GDM1 (cell line): ENCODE results near the gene LAPTM5.
"Not testable (repeated sequence)": the region's sequence is repeated elsewhere in the genome, so short reads cannot be mapped to it uniquely, and the experiment has no call there.

Experiments
- DNase-seq: peaks from one replicate; lab custom pipeline; 2025; lab: John Stamatoyannopoulos, UW

The LAPTM5 gene

DNA sequence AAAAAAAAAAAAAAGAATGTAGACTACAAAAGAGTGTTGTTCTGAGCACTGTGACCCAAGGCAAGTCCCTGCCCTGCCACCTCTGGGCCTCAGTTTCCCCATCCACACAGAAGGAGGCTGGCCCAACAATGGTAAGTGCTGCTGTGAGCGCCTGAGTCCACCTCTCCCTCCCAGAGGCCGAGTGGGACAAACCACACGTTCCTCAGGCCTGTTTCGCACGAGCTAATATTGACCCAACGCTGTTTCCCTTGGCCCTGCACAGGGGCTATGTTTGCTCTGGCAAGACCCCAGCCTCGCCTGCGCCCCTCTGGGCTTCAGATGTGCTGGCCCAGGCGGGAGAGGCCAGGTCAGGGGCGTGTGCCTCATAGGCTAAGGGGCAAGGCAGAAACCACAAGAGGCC, 12.6 kb upstream of the LAPTM5 start:
- no peak for DNase-seq

DNA sequence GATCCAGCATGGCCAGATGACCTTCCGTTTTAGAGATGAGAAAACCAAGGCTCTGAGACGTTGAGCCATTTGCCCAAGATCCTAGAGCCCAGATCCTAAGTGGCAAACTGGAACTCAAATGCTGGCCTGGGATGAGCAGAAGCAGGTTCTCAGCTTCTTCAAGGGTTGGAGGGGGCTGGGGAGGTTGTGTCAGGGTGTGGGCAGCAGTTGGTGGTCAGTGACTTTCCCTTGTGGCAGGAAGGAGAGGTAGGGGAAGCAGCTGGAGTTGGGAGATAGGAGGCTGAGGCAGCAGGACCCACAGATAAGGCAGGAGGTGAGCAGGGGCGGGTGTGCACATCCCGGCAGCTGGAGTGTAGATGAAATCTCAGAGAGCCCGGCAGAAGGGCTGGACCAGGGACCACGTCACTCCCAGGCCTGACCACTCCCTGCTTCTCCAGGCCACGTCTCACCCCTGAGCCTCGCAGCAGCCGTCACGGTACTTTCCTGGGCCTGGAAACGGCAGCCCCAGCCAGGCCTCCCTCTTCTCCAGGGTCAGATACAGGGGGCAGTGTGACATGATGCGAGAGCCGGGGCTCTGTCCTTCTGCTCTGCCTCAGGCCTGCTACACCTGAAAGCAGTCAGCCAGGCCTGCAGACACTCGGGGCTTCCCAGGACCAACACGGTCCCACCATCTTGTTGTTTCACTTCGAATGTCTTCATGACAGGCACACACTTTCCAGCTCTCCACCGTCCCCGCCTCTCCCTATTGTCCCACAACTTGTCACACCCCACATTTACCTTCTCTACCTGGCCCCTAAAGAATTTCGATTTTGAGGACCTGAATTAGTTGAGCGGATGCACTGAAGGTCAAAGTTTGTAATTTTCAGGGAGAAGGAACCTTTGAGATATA, 11.5 kb upstream of the LAPTM5 start:
- peak; percentile 82 for DNase-seq

DNA sequence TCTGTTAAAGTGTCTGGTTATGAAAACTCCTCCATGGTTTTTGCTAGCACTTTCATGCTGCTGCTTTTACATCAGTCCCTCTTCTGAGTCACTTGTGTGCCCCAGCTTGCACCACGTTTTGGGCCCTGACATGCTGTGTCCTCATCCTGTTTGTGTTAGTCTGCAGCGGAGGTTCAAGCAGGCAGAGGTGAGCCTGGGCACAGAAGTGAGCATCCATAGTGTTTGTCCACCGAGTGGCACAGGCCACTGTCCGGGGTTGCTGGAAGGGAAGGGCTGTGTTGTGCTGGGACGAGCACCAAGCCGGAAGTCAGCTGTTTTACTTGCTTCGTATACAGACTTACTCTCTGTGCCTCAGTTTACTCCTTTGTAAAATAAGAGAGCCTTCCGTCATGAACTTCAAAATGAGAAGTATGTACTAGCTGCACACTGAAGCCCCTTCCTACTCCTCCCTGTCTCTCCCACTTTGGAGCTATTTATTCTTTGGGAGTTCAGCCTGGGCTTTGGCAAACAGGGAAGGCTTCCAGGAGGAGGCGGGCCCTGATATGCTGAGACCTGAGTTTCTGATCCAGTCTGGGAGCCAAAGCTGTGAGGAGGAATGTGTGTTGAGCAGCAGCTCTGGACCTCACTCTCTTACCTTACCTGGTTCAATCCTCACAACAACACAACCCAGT, 10.7 kb upstream of the LAPTM5 start:
- no peak for DNase-seq

GRCh38 chr1:30766948-30767347, 9.4 kb upstream of the LAPTM5 start:
- not testable (repeated sequence) for DNase-seq

- DNase-seq, result no peak
These were observed 8.2 kb upstream of the LAPTM5 start for GRCh38 chr1:30765556-30766434.

DNA sequence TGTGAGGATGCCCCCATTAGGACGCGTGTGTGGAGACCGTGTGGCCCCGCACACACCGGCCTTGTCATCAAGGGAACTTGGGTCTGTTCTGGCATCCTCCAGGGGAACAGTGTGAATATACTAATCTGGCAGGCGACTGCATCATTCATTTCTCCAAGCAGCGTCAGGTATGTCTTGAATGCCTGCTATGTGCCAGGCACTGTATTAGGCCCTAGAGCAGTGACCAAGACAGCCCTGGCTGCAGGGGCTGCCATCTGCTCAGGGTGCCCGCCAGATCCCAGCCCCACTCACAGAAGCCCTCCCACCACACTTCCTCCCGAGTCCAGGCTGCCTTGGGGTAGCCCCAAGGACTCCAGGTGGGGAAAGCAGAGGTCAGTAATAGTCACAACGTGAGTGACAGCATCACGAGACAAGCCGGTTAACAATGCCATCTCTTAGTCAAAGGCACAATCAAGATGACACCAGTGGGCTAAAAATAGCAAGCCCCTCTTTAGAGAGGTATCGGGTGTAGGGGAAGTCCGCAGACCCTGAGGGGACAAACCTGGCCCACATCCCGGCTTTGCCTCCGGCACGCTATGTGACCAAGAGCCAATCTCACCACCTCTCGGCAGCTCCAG, 7.5 kb upstream of the LAPTM5 start:
- DNase-seq, result no peak

DNA sequence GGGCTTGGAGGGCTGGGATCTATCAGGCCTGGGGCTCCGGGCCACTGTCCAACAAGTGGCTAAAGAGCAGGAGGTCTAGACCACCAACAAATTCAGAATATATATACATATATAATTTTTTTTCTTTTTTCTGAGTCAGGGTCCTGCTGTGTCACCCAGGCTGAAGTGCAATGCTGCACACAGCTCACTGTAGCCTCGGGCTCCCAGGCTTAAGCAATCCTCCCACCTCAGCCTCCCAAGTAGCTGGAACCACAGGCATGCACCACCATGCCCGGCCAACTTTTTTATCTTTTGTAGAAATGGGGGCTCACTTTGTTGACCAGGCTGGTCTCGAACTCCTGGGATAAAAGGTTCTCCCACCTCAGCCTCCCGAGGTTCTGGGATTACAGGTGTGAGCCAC, 6.8 kb upstream of the LAPTM5 start:
- no peak for DNase-seq

DNA sequence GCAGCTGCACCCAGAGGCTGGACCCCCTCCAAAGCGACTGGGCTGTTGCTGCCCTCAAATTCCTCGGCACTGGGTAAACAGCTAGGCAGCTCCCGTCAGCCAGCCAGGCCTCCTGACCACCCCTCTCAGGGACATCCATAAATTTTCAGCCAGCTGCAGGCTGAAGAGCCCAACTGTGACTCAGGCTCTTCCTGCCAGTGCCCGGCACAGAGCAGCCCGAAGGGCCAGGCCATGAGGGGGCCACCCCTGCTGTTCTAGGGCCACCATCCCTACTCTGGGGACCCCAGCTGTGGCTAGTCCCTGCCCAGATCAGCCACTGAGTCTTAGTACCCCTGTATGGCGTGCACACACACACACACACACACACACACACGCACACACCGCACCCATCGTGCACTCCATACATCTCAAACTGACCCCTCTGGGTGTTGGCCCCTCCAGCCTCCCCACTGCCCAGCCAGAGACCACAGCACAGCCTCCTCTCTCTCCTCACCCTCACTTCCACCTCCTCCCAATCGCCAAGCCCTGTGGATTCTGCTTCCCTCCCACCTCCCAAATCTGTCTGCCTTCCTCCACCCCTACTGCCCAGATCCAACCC, 6.2 kb upstream of the LAPTM5 start:
- DNase-seq, result no peak

DNA sequence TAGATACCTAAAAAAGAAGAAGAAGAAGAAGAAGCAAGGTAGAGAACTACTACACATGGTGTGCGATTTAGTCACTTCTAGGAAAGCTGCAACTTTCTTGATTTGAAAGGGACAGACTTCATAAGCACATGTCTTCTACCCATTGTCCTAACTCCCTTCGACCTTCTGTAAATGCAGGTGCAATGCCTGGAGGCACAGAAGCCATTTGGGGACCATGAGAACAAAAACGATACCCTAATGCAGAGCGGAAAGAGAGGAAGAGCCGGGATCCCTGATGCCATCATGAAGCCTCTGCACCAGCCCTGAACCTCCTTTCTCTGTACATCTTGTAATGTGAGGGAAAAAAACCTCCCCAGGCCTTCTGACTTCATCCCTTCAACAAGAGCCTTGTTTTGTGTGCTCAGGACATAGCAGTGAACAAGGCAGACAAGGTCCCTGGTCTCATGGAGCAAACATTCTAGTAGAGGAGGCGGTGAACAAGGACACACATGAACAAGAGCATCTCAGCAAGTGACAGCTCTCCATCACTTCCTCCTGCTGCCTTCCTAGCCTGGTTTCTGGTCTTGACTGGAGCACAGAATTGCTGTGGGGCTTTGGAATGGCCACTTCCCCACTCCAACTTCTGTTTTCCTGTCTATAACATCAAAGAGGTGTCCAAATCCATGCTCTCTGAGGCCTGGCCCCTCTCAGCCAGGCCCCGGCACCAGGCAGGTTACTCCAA, 5.5 kb upstream of the LAPTM5 start:
- DNase-seq, result no peak

DNA sequence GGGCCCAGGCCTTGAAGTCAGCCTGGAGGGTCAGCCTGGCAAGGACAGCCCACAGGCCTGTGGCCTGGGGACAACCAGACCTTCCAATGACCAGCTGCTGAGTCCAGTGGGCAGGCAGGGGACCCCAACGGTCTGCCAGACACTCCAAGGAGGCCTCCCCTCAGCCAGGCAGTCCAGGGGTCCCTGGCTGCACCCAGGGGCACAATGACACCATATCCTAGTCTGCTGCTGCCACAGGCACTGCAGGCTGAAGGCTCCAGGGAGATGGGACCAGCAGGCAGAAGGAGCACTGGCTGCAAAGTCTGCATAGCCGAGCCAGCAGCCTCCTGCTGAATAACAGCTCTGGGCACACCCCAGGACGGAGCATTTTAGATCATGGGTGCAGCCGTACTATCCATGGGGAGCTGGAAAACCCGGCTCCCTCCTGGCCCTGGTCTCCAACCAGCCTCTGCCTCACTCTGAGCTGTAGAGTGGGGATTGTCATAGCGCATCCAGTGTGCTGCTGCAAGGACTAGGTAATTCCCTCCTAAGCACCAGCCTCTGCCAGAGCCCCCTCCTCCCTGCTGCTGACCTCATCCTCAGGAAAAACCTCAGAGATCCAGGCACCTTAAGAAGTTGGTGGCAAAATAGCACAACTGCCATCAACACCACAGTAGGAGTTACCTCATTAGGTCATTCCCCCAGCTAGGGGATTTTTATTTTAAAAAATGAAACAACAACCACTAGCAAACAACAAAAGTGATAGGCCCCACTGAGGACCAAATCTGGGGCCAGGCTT, 4.8 kb upstream of the LAPTM5 start:
- DNase-seq, result no peak

DNA sequence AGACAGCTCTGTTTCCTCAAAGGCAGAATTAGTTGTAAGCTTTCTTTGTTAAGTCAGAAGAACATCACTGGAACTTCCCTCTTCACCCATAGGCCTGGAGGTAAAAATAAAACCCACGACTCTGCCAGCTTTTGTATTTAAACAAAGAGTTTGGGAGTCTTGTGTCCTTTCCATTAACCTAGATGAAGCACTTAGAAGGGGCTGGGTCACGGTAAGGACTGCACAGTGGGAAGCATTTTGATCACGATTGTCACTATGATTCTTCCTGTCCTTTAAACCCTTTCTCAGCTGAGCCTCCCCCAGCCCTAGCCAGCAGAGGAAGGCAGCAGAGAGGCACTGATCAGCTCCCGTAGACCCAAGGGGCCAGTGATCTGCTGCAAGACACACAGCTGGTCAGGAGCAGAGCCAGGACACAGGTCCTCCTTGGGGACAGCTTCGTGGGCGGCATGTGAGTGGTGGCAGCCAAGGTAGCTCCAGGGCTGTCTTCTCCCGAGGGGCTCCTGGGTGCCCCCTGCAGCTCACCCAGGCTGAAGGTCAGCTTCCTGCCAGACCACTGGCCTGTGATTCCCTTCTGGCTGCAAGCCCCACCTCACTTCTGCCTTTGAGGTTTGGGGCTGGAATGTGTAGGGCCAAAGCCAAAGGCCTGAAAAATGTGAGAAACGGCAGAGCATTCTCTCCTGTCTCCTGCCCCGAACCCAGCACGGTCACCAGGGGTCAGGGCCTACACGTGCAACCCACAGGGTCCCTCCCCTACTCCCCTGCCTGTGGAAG, 4.0 kb upstream of the LAPTM5 start:
- no peak for DNase-seq

- no peak for DNase-seq
These were observed 3.2 kb upstream of the LAPTM5 start for GRCh38 chr1:30760596-30761324.

GRCh38 chr1:30759718-30760281, 2.2 kb upstream of the LAPTM5 start:
- DNase-seq, result no peak

- DNase-seq, result no peak
These were observed 1.3 kb upstream of the LAPTM5 start for GRCh38 chr1:30758785-30759380.

- no peak for DNase-seq
These were observed 631 bp upstream of the LAPTM5 start for GRCh38 chr1:30758121-30758688.

GRCh38 chr1:30756545-30757351, 826 bp downstream of the LAPTM5 start:
- peak; percentile 95 for DNase-seq

- no peak for DNase-seq
These were observed 1.4 kb downstream of the LAPTM5 start for GRCh38 chr1:30756206-30756544.
